ENCODE measurements around the gene UFC1.
"Not testable (repeated sequence)": the region's sequence is repeated elsewhere in the genome, so short reads cannot be mapped to it uniquely, and the experiment has no call there.

The UFC1 gene

GRCh38 chr1:161153682-161154337, at the start of gene UFC1:
UFC1 (plus strand) TSS chr1:161153978; CDS start chr1:161153998, 20 bp downstream.
- DNase-seq (ENCODE audit: low read depth, low spot score): peak; percentile 78

GRCh38 chr1:161106431-161106830, 47.3 kb upstream of the UFC1 start:
- DNase-seq (ENCODE audit: low read depth, low spot score): no peak

GRCh38 chr1:161111117-161111516, 42.7 kb upstream of the UFC1 start:
- no peak for DNase-seq (ENCODE audit: low read depth, low spot score)

- DNase-seq (ENCODE audit: low read depth, low spot score): no peak
Observed at GRCh38 chr1:161111527-161111926, 42.3 kb upstream of the UFC1 start.

GRCh38 chr1:161113915-161114314, 39.9 kb upstream of the UFC1 start:
- no peak for DNase-seq (ENCODE audit: low read depth, low spot score)

- no peak for DNase-seq (ENCODE audit: low read depth, low spot score)
Observed at GRCh38 chr1:161114556-161114955, 39.2 kb upstream of the UFC1 start.

- DNase-seq (ENCODE audit: low read depth, low spot score): no peak
Observed at GRCh38 chr1:161115132-161115711, 38.6 kb upstream of the UFC1 start.

GRCh38 chr1:161115961-161116360, 37.8 kb upstream of the UFC1 start:
- DNase-seq (ENCODE audit: low read depth, low spot score): not testable (repeated sequence)

- DNase-seq (ENCODE audit: low read depth, low spot score): no peak
Observed at GRCh38 chr1:161117759-161118581, 35.8 kb upstream of the UFC1 start, which contains the start of the genes NIT1 and PFDN2. NIT1 (plus strand) TSS chr1:161118105; CDS start chr1:161118177, 72 bp downstream. PFDN2 (minus strand) TSS chr1:161118037; CDS start chr1:161118026, 11 bp downstream.

GRCh38 chr1:161119092-161119903, 34.5 kb upstream of the UFC1 start:
- no peak for DNase-seq (ENCODE audit: low read depth, low spot score)

- DNase-seq (ENCODE audit: low read depth, low spot score): no peak
Observed at GRCh38 chr1:161121042-161121650, 32.6 kb upstream of the UFC1 start.

- DNase-seq (ENCODE audit: low read depth, low spot score): no peak
Observed at GRCh38 chr1:161121834-161122233, 31.9 kb upstream of the UFC1 start.

- DNase-seq (ENCODE audit: low read depth, low spot score): no peak
Observed at GRCh38 chr1:161122967-161123366, 30.8 kb upstream of the UFC1 start.

GRCh38 chr1:161127649-161128048, 26.1 kb upstream of the UFC1 start:
- DNase-seq (ENCODE audit: low read depth, low spot score): no peak

- DNase-seq (ENCODE audit: low read depth, low spot score): no peak
Observed at GRCh38 chr1:161128591-161129420, 25.0 kb upstream of the UFC1 start.

GRCh38 chr1:161130266-161130665, 23.5 kb upstream of the UFC1 start:
- DNase-seq (ENCODE audit: low read depth, low spot score): no peak

GRCh38 chr1:161131523-161132409, 22.0 kb upstream of the UFC1 start:
- no peak for DNase-seq (ENCODE audit: low read depth, low spot score)

GRCh38 chr1:161132410-161133219, 21.2 kb upstream of the UFC1 start, which contains the start of gene DEDD:
DEDD (minus strand) TSS chr1:161132667; CDS start chr1:161124462, 8,205 bp downstream.
- peak; percentile 89 for DNase-seq (ENCODE audit: low read depth, low spot score)
